Sigmoid colon (tissue), 7 donors: ENCODE data around the gene ACAT1. TPM values are rescaled to one million over a fixed set of nuclear protein-coding genes. Genes with fewer than 3 reads are reported as not detected.
A peak's percentile ranks its signal among the peaks of the same experiment; 100 is the strongest.

Experiments
- DNase-seq: peaks from one replicate; pipeline ENCODE4 v3.0.0-alpha.2; 2019
- H3K27ac ChIP-seq, 4 donors: fragments of 200-600 bp; sonication (generic); one replicate each; pipeline ENCODE4 v1.5.1; 2016 to 2019; ENCODE audit warnings: mild to moderate bottlenecking in 1 of 4
- H3K27me3 ChIP-seq, 3 donors: fragments of 200-600 bp; sonication (generic); one replicate each; pipeline ENCODE4 v1.5.1; 2019; ENCODE audit warnings: mild to moderate bottlenecking in 1 of 3
- H3K36me3 ChIP-seq, 4 donors: fragments of 200-600 bp; sonication (generic); one replicate each; pipeline ENCODE4 v1.5.1; 2016 to 2019
- H3K4me1 ChIP-seq, 4 donors: fragments of 200-600 bp; sonication (generic); one replicate each; pipeline ENCODE4 v1.5.1; 2017 to 2019
- H3K4me3 ChIP-seq, 4 donors: fragments of 200-600 bp; sonication (generic); one replicate each; pipeline ENCODE4 v1.5.1; 2017 to 2019; ENCODE audit warnings: mild to moderate bottlenecking in 2 of 4, moderate library complexity in 1 of 4
- H3K9me3 ChIP-seq, 4 donors: fragments of 200-600 bp in 3 of 4; sonication (generic) in 3 of 4; one replicate each; pipeline versions ENCODE4 v1.5.1 to v1.6.1; 2013 to 2019
- EP300 ChIP-seq, 4 donors: sonication (generic); formaldehyde crosslinking; IDR thresholded peaks; one replicate each; pipeline ENCODE4 v1.6.1; 2017; ENCODE audit warnings: antibody characterized with exemption in 4 of 4
- POLR2A ChIP-seq, 2 donors: fragments of 450-650 bp; IDR thresholded peaks; one replicate each; pipeline ENCODE4 v1.6.1; 2016; ENCODE audit warnings: antibody characterized with exemption in 2 of 2, mild to moderate bottlenecking in 2 of 2, moderate library complexity in 2 of 2
- POLR2AphosphoS5 ChIP-seq, 4 donors: sonication (generic); formaldehyde crosslinking; IDR thresholded peaks; one replicate each; pipeline ENCODE4 v1.6.1; 2017; ENCODE audit warnings: antibody characterized with exemption in 4 of 4
- WGBS, 2 donors: extraction: QIAGEN DNeasy Blood & Tissue Kit; methylation state at CpG; one replicate each; pipeline ENCODE4 v1.1.7; 2013; 5-methylcytosine and 5-hydroxymethylcytosine counted together
- intact Hi-C: fragments of 100-400 bp; cut with DNase I; formaldehyde crosslinking; loops from one replicate; pipeline ENCODE4 v1.15.1; 2023
- polyA plus RNA-seq, 3 donors: library from polyadenylated mRNA; stranded (reverse); fragments of 200-250 nt; gene quantifications; one replicate each; pipeline ENCODE4 v1.2.3, GENCODE V29; 2013
- total RNA-seq, 4 donors: library from RNA; depleted of rRNA; stranded (reverse); fragments of >200 nt; gene quantifications; one replicate each; pipeline ENCODE4 v1.1.0, GENCODE V29; 2016
- TF ChIP-seq, protein P1 (sequence below), 4 experiments: fragments of 450-650 bp in 3 of 4; fragments of 200-600 bp in 1 of 4; IDR thresholded peaks; one replicate each; pipeline ENCODE4 v1.5.1; 2016 to 2019; ENCODE audit warnings: antibody characterized with exemption in 4 of 4, mild to moderate bottlenecking in 3 of 4, moderate library complexity in 2 of 4
- donor health status: healthy with polysubstance abuse.
- donor health status: Bipolar disorder and iron deficiency.
- donor health status: healthy.

Gene ACAT1
- total and polyA plus RNA-seq, 7 donors = 61.1 to 225 (median 143) TPM

DNA sequence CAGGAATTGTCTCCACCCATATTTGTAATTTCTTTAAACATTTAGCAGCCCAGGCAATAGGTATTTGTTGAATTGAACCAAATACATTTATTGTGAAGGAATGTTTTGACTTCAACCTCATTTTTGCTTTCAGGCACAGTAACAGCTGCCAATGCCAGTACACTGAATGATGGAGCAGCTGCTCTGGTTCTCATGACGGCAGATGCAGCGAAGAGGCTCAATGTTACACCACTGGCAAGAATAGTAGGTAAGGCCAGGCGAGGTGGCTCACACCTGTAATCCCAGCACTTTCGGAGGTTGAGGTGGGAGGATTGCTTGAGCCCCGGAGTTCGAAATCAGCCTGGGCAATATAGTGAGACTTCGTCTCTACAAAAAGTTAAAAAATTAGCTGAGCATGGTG lies 20.9 kb downstream of the ACAT1 start:
- no peak overlapping the region for H3K4me3 ChIP-seq
- WGBS, 2 donors = 90 to 98% methylated on average over 7 of the region's 7 CpGs
- no peak overlapping the region for H3K27ac ChIP-seq
- H3K4me1 ChIP-seq = no peaks in the 10 kb centered on the region
- no peaks in the 10 kb centered on the region for H3K27me3 ChIP-seq
- no peaks in the 10 kb centered on the region for H3K9me3 ChIP-seq
- no peak for DNase-seq
- intact Hi-C loops = no loop called here
- TF ChIP-seq POLR2AphosphoS5 (IDR thresholded peaks at IDR 0.05) = no peak
- TF ChIP-seq POLR2A (IDR thresholded peaks at IDR 0.05) = no peak
- TF ChIP-seq, protein P1, sequence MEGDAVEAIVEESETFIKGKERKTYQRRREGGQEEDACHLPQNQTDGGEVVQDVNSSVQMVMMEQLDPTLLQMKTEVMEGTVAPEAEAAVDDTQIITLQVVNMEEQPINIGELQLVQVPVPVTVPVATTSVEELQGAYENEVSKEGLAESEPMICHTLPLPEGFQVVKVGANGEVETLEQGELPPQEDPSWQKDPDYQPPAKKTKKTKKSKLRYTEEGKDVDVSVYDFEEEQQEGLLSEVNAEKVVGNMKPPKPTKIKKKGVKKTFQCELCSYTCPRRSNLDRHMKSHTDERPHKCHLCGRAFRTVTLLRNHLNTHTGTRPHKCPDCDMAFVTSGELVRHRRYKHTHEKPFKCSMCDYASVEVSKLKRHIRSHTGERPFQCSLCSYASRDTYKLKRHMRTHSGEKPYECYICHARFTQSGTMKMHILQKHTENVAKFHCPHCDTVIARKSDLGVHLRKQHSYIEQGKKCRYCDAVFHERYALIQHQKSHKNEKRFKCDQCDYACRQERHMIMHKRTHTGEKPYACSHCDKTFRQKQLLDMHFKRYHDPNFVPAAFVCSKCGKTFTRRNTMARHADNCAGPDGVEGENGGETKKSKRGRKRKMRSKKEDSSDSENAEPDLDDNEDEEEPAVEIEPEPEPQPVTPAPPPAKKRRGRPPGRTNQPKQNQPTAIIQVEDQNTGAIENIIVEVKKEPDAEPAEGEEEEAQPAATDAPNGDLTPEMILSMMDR (IDR thresholded peaks at IDR 0.05) = no peak
- TF ChIP-seq EP300 (IDR thresholded peaks at IDR 0.05) = no peak
- peaks cover 24 to 98% (median 59%) of the 10 kb centered on the region in 4 donors for H3K36me3 ChIP-seq

GRCh38 chr11:108144615-108145014 lies 23.2 kb downstream of the ACAT1 start:
- 83% methylated on average over 3 of the region's 3 CpGs for whole genome bisulfite sequencing, 2 donors
- Histone ChIP-seq H3K9me3 (no peaks in the 10 kb centered on the region), H3K27me3 (no peaks in the 10 kb centered on the region), H3K4me3 (no peak overlapping the region), H3K36me3 (peaks cover 24 to 100% (median 60%) of the 10 kb centered on the region in 4 donors), H3K4me1 (no peaks in the 10 kb centered on the region), H3K27ac (no peak overlapping the region)
- TF ChIP-seq, protein P1 (IDR thresholded peaks at IDR 0.05) = no peak
- TF ChIP-seq POLR2AphosphoS5 (IDR thresholded peaks at IDR 0.05) = no peak
- TF ChIP-seq EP300 (IDR thresholded peaks at IDR 0.05) = no peak
- intact Hi-C loops = no loop called here
- DNase-seq = no peak

GRCh38 chr11:108147150-108147549 lies 25.8 kb downstream of the ACAT1 start:
- no peak for DNase-seq
- TF ChIP-seq, protein P1 (IDR thresholded peaks at IDR 0.05) = no peak
- TF ChIP-seq EP300 (IDR thresholded peaks at IDR 0.05) (no peak), POLR2AphosphoS5 (IDR thresholded peaks at IDR 0.05) (no peak), POLR2A (IDR thresholded peaks at IDR 0.05) (no peak)
- Histone ChIP-seq H3K9me3 (no peaks in the 10 kb centered on the region), H3K4me3 (no peak overlapping the region), H3K4me1 (no peaks in the 10 kb centered on the region), H3K27ac (no peak overlapping the region), H3K36me3 (peaks cover 21 to 98% (median 55%) of the 10 kb centered on the region in 4 donors), H3K27me3 (no peaks in the 10 kb centered on the region)
- WGBS, 2 donors = 85 to 92% methylated on average over 1 of the region's 1 CpG
- intact Hi-C loops = no loop called here

- no peaks in the 10 kb centered on the region for H3K27me3 ChIP-seq
- H3K4me1 ChIP-seq = no peaks in the 10 kb centered on the region
- intact Hi-C loops = no loop called here
- peaks cover 17 to 91% (median 47%) of the 10 kb centered on the region in 4 donors for H3K36me3 ChIP-seq
- no peak overlapping the region for H3K27ac ChIP-seq
- 81 to 82% methylated on average over 3 of the region's 3 CpGs for WGBS, 2 donors
- H3K4me3 ChIP-seq = no peak overlapping the region
- no peaks in the 10 kb centered on the region for H3K9me3 ChIP-seq
- no peak for DNase-seq
- peak in 1 of 4 donors; percentile 7 for TF ChIP-seq POLR2AphosphoS5 (IDR thresholded peaks at IDR 0.05)
- TF ChIP-seq POLR2A (IDR thresholded peaks at IDR 0.05) = no peak
Measured at GRCh38 chr11:108148556-108148955, 27.2 kb downstream of the ACAT1 start.

- H3K27me3 ChIP-seq = no peaks in the 10 kb centered on the region
- TF ChIP-seq, protein P1 (IDR thresholded peaks at IDR 0.05) = no peak
- TF ChIP-seq EP300 (IDR thresholded peaks at IDR 0.05) = no peak
- no peak for TF ChIP-seq POLR2AphosphoS5 (IDR thresholded peaks at IDR 0.05)
- no peak for TF ChIP-seq POLR2A (IDR thresholded peaks at IDR 0.05)
- WGBS, 2 donors = 74 to 83% methylated on average over 2 of the region's 2 CpGs
- H3K4me3 ChIP-seq = no peak overlapping the region
- no peaks in the 10 kb centered on the region for H3K4me1 ChIP-seq
- H3K27ac ChIP-seq = no peak overlapping the region
- peaks cover 5 to 68% (median 10%) of the 10 kb centered on the region in 4 donors for H3K36me3 ChIP-seq
- intact Hi-C loops = no loop called here
- no peak for DNase-seq
- H3K9me3 ChIP-seq = no peaks in the 10 kb centered on the region
Measured at GRCh38 chr11:108154591-108154990, 33.2 kb downstream of the ACAT1 start.
